Measurements from ENCODE around the gene PODXL2.

PODXL2 gene

DNA sequence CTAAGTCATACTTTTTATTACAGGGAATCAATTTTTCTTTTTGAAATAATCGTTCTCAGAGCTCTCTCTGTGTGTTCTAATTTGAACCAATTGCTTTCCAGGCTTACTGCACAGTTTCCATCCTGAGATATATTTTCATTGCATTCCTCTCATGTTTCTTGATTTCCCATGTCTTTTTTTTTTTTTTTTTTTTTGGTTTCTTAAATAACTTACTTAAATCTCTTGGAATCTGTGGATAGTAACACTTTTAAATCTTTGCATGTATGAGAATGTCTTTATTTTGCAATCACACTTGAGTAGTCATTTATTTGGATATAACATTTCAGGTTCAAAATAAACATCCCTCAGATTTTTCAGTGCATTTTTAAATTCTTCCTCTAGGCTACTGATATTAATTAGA lies 29.2 kb downstream of the PODXL2 start:
- no peak for DNase-seq (ENCODE audit: low read depth in 3 of 3)

DNA sequence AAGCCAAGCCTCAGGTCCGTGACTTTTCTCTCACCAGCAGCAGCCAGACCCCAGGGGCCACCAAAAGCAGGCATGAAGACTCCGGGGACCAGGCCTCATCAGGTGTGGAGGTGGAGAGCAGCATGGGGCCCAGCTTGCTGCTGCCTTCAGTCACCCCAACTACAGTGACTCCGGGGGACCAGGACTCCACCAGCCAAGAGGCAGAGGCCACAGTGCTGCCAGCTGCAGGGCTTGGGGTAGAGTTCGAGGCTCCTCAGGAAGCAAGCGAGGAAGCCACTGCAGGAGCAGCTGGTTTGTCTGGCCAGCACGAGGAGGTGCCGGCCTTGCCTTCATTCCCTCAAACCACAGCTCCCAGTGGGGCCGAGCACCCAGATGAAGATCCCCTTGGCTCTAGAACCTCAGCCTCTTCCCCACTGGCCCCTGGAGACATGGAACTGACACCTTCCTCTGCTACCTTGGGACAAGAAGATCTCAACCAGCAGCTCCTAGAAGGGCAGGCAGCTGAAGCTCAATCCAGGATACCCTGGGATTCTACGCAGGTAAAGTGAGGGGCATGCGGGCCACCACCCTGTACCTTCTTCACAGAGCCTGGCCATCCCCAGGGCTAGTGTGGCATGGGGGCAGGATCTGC lies 31.8 kb downstream of the PODXL2 start:
- DNase-seq (ENCODE audit: low read depth in 3 of 3) = no peak

- DNase-seq (ENCODE audit: low read depth in 3 of 3) = no peak
Measured at GRCh38 chr3:127661600-127661999, 32.6 kb downstream of the PODXL2 start.

- DNase-seq (ENCODE audit: low read depth in 3 of 3) = no peak
Measured at GRCh38 chr3:127662001-127662469, 33.0 kb downstream of the PODXL2 start.

- no peak for DNase-seq (ENCODE audit: low read depth in 3 of 3)
Measured at GRCh38 chr3:127663151-127663550, 34.2 kb downstream of the PODXL2 start.

DNA sequence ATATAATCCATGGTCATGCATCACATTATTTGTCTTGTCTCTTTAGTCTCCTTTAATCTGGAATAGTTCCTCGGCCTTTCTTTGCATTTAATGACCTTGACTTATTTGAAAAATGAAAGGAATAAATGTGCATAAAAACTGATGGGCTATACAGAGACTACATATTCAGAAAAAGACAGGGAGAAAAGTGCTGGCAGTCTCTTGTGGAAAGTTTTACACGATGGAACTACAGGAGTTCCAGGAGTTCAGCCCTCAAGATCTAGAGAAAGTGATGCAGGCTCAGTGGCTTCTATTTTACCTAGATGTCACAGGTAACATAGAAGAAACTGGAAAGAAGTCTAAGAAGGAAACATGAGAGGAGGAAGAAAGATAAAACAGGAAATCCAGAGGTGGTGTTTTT lies 36.2 kb downstream of the PODXL2 start:
- DNase-seq (ENCODE audit: low read depth in 3 of 3) = no peak

GRCh38 chr3:127665586-127665985 lies 36.6 kb downstream of the PODXL2 start:
- DNase-seq (ENCODE audit: low read depth in 3 of 3) = no peak

DNA sequence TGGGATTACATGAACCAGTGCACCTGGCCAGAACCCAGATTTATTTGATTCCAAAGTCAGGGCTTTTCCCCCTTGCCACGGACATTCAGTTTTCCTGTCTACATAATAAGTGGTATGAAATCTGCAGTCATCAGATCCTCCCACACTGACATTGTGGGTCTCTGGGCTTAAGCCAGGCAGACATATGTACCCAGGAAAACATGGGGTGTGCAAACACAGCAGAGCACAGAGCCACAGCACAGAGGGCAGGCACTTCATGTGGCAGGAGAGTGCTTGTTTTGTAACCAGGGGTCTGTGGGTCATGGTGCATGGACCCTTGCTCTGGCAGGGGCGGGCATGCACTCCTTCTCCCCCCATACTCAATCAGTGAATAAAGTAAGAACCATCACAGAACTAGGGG lies 37.7 kb downstream of the PODXL2 start:
- no peak for DNase-seq (ENCODE audit: low read depth in 3 of 3)

DNA sequence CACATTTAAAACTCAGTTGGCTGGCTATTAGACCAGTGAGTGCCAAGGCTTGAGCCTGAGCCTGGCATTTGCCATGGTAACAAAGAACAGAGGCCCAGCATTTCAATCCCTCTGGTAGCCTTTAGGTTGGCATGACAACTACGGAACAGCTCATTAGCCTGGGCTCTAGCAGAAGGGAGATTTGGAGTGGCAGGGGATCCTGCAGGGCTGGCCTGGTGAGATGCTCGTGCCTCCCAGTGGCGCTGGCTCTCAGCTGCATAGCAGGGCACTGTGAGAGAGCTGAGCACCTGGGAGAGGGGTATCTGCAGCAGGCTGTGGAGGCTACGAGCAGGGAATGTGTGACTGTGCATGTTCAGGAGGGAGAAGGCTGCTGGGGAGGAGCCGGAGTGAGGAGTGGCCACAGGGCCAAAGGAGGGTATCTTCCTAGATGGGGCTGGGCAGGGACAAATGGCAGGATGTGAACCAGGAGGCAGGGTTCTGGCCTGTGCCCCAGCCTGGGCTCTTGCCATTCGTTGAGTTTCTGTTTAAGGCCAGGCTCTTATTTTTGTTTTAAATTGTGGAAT lies 38.2 kb downstream of the PODXL2 start:
- DNase-seq (ENCODE audit: low read depth in 3 of 3) = no peak

DNA sequence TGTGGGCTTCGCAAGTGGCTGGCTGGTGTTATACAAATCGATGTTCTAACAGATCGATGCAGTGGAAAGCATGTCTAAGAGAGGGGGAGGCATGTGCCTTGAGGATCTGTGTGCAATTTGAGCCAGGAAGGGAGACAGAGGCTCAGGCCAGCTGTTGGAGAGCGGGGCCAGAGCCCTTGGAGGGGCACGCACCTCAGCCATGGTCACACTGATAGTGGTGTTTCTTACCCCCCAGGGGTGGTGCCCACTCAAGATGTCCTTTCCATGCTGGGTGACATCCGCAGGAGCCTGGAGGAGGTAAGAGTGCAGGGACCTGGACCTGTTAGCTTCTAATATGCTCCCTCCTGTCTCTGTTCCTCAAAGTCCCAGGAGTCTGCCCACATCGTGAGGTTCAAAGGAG lies 39.9 kb downstream of the PODXL2 start:
- DNase-seq (ENCODE audit: low read depth in 3 of 3) = no peak

GRCh38 chr3:127669541-127670228 lies 40.7 kb downstream of the PODXL2 start:
- DNase-seq (ENCODE audit: low read depth in 3 of 3) = no peak

- no peak for DNase-seq (ENCODE audit: low read depth in 3 of 3)
Measured at GRCh38 chr3:127670229-127670559, 41.2 kb downstream of the PODXL2 start.

- DNase-seq (ENCODE audit: low read depth in 3 of 3) = no peak
Measured at GRCh38 chr3:127670761-127671522, 42.0 kb downstream of the PODXL2 start.

GRCh38 chr3:127671523-127672428 lies 42.8 kb downstream of the PODXL2 start:
- peak in 1 of 3 donors; percentile 12 for DNase-seq (ENCODE audit: low read depth in 3 of 3)

GRCh38 chr3:127672429-127673190 lies 43.6 kb downstream of the PODXL2 start, which contains the start of gene ABTB1:
Gene ABTB1 (plus strand): TSS chr3:127672952. CDS start chr3:127673026, 74 bp downstream.
- DNase-seq (ENCODE audit: low read depth in 3 of 3) = peak; percentile 70 to 87 (median 74)

DNA sequence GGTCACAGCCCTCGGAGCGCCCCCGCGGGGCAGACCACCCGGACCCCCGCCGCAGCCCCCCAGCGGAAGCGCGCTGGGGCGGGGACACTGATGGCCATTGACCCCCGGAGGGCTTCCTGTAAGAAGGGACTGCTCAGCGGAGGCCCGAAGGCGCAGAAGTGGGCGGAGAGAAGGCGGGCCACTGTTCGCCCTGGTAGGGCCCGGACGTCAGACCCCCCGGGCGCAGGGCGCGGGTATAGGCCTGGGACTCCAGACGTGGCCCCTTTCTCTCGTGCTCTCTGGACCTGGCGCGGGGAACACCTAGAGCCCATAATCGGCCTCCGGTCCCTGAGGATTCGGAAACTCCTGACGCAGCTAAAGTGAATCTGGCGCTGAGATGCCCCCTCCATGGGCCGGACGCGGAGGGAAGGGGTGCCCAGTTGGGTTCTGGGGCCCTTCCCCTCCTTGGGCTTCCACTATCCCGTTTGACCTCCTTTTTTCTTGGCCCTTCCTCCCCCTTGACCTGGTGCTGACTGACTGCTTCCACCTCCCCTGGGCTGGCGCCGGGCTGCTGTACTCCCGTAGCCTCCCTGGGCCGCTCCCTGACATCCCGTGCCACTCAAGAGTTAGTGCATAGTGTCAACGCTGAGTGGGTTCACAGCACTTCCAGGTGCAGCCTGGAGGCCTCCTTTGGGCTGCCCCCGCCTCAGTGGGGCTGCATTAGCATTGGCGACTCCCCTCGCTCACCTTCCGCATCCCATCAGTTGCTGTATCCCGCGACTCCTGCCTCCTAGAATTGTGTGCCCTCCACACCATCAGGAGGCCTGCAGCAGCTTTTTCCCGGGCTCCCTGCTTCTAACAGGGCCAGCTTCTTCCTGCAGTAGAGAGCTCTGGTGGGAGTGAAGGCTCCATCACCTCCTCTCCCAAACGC lies 44.5 kb downstream of the PODXL2 start:
- DNase-seq (ENCODE audit: low read depth in 3 of 3) = peak in 1 of 3 donors; percentile 35

DNA sequence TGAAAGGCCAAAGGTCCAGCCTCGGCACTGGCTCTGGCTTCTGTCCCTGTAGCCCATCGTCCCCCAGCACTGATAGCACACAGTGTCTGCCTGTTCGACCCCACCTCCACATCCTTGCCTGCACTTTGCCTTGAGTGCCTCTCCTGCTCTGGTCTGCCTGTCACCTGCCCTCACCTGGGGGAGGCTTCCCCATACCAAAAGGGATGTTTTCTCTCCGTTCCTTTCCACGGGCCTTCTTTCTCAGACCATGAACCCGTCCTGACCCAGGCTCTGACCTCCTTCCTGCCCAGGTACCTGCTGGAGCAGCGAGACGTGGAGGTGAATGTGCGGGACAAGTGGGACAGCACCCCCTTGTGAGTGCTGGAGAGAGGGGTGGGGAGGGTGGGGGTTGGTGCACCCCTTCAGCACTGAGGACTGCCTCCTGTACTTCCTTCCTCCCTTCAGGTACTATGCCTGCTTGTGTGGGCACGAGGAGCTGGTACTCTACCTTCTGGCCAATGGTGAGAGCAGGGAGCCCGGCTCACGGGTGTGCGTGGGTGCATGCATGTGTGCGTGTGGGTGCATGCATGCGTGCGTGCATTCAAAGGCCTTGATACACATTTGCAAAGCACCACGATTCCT lies 45.2 kb downstream of the PODXL2 start:
- DNase-seq (ENCODE audit: low read depth in 3 of 3) = no peak

GRCh38 chr3:127674790-127675189 lies 45.8 kb downstream of the PODXL2 start:
- no peak for DNase-seq (ENCODE audit: low read depth in 3 of 3)
